WTC11 (cell line): ENCODE measurements around the gene GPC4.

Experiments
- CREB1 ChIP-seq: sonication (generic); formaldehyde crosslinking; IDR thresholded peaks from 2 replicates; pipeline ENCODE4 v1.8.0; 2023; ENCODE audit warnings: mild to moderate bottlenecking, missing genetic modification reagents
- ELF4 ChIP-seq: sonication (generic); formaldehyde crosslinking; IDR thresholded peaks from 2 replicates; pipeline ENCODE4 v1.8.1; 2022; ENCODE audit warnings: low read depth, mild to moderate bottlenecking, moderate library complexity, missing genetic modification reagents
- FOXJ3 ChIP-seq: sonication (generic); formaldehyde crosslinking; IDR thresholded peaks from 2 replicates; pipeline ENCODE4 v1.9.0; 2021; ENCODE audit warnings: missing genetic modification reagents, mild to moderate bottlenecking, borderline replicate concordance
- MXD4 ChIP-seq: fragments of 250-450 bp; sonication (Bioruptor Pico); IDR thresholded peaks from 2 replicates; pipeline ENCODE4 v1.8.0; 2021; ENCODE audit warnings: mild to moderate bottlenecking, moderate library complexity, borderline replicate concordance
- NFYB ChIP-seq: sonication (generic); formaldehyde crosslinking; conservative IDR thresholded peaks from 2 replicates; pipeline ENCODE4 v1.8.0; 2022; ENCODE audit warnings: low read depth, missing genetic modification reagents
- NR2C2 ChIP-seq: sonication (generic); formaldehyde crosslinking; IDR thresholded peaks from 2 replicates; pipeline ENCODE4 v1.8.0; 2022; ENCODE audit warnings: mild to moderate bottlenecking, missing genetic modification reagents
- ZBTB21 ChIP-seq: sonication (generic); formaldehyde crosslinking; IDR thresholded peaks from 2 replicates; pipeline ENCODE4 v1.8.1; 2023; ENCODE audit warnings: mild to moderate bottlenecking, missing genetic modification reagents, borderline replicate concordance
- ZNF671 ChIP-seq: fragments of 250-450 bp; sonication (Bioruptor Pico); IDR thresholded peaks from 2 replicates; pipeline ENCODE4 v1.8.0; 2021; ENCODE audit warnings: mild to moderate bottlenecking
- TF ChIP-seq, protein P1 (sequence below): sonication (generic); formaldehyde crosslinking; IDR thresholded peaks from 2 replicates; pipeline ENCODE4 v1.8.1; 2022; ENCODE audit warnings: missing genetic modification reagents, borderline replicate concordance
- TF ChIP-seq, protein P2 (sequence below): fragments of 200-600 bp; IDR thresholded peaks from 2 replicates; pipeline ENCODE4 v1.8.0; 2022; ENCODE audit warnings: antibody characterized with exemption
- TF ChIP-seq, protein P3 (sequence below): sonication (generic); formaldehyde crosslinking; IDR thresholded peaks from 2 replicates; pipeline ENCODE4 v1.8.1; 2023; ENCODE audit warnings: mild to moderate bottlenecking, missing genetic modification reagents, moderate library complexity
- TF ChIP-seq, protein P4 (sequence below): sonication (generic); formaldehyde crosslinking; IDR thresholded peaks from 2 replicates; pipeline ENCODE4 v1.8.0; 2022; ENCODE audit warnings: mild to moderate bottlenecking, missing genetic modification reagents
- TF ChIP-seq, protein P5 (sequence below): sonication (generic); formaldehyde crosslinking; IDR thresholded peaks from 2 replicates; pipeline ENCODE4 v1.8.1; 2023; ENCODE audit warnings: mild to moderate bottlenecking, missing genetic modification reagents, moderate library complexity

DNA sequence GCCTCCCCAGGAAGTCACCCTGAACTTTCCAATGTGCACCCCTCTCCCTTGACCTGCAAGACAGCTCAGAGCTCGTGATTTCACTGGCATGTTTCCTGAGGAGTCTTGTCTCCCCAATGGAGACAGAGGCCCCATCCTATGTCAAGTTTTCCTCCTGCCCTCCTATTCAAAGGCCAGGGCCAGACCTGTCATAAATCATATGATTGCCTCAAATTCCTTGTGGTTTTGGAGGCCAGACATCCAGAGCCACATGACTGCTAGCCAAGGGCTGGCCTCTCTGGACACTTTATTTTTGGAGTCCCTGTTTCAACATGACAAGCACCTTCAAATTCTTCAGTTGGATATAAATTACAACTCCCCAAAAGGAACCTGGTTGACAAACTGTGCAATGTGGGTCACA is 121.2 kb downstream of the GPC4 start:
- TF ChIP-seq, protein P1, sequence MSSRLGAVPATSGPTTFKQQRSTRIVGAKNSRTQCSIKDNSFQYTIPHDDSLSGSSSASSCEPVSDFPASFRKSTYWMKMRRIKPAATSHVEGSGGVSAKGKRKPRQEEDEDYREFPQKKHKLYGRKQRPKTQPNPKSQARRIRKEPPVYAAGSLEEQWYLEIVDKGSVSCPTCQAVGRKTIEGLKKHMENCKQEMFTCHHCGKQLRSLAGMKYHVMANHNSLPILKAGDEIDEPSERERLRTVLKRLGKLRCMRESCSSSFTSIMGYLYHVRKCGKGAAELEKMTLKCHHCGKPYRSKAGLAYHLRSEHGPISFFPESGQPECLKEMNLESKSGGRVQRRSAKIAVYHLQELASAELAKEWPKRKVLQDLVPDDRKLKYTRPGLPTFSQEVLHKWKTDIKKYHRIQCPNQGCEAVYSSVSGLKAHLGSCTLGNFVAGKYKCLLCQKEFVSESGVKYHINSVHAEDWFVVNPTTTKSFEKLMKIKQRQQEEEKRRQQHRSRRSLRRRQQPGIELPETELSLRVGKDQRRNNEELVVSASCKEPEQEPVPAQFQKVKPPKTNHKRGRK = no peak
- TF ChIP-seq, protein P2, sequence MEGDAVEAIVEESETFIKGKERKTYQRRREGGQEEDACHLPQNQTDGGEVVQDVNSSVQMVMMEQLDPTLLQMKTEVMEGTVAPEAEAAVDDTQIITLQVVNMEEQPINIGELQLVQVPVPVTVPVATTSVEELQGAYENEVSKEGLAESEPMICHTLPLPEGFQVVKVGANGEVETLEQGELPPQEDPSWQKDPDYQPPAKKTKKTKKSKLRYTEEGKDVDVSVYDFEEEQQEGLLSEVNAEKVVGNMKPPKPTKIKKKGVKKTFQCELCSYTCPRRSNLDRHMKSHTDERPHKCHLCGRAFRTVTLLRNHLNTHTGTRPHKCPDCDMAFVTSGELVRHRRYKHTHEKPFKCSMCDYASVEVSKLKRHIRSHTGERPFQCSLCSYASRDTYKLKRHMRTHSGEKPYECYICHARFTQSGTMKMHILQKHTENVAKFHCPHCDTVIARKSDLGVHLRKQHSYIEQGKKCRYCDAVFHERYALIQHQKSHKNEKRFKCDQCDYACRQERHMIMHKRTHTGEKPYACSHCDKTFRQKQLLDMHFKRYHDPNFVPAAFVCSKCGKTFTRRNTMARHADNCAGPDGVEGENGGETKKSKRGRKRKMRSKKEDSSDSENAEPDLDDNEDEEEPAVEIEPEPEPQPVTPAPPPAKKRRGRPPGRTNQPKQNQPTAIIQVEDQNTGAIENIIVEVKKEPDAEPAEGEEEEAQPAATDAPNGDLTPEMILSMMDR = no peak
- TF ChIP-seq FOXJ3 (CRISPR knock-in tag) = no peak
- TF ChIP-seq CREB1 = no peak
- no peak for TF ChIP-seq NFYB (CRISPR knock-in tag)
- TF ChIP-seq, protein P3, sequence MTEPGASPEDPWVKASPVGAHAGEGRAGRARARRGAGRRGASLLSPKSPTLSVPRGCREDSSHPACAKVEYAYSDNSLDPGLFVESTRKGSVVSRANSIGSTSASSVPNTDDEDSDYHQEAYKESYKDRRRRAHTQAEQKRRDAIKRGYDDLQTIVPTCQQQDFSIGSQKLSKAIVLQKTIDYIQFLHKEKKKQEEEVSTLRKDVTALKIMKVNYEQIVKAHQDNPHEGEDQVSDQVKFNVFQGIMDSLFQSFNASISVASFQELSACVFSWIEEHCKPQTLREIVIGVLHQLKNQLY (CRISPR knock-in tag) = no peak
- TF ChIP-seq ZNF671 (CRISPR knock-in tag) = no peak
- TF ChIP-seq, protein P4, sequence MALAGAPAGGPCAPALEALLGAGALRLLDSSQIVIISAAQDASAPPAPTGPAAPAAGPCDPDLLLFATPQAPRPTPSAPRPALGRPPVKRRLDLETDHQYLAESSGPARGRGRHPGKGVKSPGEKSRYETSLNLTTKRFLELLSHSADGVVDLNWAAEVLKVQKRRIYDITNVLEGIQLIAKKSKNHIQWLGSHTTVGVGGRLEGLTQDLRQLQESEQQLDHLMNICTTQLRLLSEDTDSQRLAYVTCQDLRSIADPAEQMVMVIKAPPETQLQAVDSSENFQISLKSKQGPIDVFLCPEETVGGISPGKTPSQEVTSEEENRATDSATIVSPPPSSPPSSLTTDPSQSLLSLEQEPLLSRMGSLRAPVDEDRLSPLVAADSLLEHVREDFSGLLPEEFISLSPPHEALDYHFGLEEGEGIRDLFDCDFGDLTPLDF (CRISPR knock-in tag) = no peak
- TF ChIP-seq ZBTB21 (CRISPR knock-in tag) = no peak
- no peak for TF ChIP-seq MXD4 (CRISPR knock-in tag)
- TF ChIP-seq NR2C2 (CRISPR knock-in tag) = no peak
- TF ChIP-seq, protein P5, sequence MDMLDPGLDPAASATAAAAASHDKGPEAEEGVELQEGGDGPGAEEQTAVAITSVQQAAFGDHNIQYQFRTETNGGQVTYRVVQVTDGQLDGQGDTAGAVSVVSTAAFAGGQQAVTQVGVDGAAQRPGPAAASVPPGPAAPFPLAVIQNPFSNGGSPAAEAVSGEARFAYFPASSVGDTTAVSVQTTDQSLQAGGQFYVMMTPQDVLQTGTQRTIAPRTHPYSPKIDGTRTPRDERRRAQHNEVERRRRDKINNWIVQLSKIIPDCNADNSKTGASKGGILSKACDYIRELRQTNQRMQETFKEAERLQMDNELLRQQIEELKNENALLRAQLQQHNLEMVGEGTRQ (CRISPR knock-in tag) = no peak
- no peak for TF ChIP-seq ELF4
